ENCODE measurements around the gene GABRG3.

DNA sequence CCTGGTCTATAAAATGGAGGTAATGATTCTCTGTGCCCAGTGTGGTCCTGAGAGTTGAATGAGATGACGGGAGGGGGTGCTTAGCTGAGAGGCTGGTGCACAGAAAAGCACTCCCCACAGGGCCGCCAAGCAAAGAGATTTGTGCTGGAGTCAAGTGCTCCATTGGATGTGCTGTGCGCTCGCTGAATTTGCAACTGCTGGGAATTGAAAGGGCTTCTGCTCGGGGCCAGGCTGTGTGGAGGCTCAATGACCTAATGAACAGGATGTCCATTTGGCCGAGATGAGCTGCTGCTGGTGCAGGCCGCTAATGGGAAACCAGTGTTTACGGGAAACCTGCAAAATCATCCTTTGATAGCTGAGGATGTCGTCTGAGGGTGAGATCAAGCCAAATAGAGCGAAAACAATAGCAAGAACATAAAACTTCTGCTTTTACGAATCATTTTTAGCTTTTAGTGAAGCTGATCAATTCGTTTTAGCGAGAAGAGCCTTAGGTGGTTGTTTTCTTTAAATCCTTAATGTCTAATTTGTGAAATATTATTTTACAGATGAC, 211.7 kb downstream of the GABRG3 start:
- TF ChIP-seq POLR2AphosphoS5 (IDR thresholded peaks at IDR 0.05; ENCODE audit: low read depth, low read length) (no peak), POLR2A (IDR thresholded peaks at IDR 0.05; ENCODE audit: low read depth, low read length) (no peak), POU2F2 (IDR thresholded peaks at IDR 0.05; ENCODE audit: low read depth, low read length) (no peak), TAF1 (IDR thresholded peaks at IDR 0.05; ENCODE audit: low read depth, low read length) (no peak)

Data from GM12891 (cell line).